ELF-1 (cell line): ENCODE results near the gene EPHB6.
A peak's percentile ranks its signal among the peaks of the same experiment; 100 is the strongest.

Experiments used
- DNase-seq: peaks from one replicate; pipeline ENCODE4 v3.0.0-alpha.2; 2016; ENCODE audit warnings: low read depth, low spot score

Gene EPHB6

DNA sequence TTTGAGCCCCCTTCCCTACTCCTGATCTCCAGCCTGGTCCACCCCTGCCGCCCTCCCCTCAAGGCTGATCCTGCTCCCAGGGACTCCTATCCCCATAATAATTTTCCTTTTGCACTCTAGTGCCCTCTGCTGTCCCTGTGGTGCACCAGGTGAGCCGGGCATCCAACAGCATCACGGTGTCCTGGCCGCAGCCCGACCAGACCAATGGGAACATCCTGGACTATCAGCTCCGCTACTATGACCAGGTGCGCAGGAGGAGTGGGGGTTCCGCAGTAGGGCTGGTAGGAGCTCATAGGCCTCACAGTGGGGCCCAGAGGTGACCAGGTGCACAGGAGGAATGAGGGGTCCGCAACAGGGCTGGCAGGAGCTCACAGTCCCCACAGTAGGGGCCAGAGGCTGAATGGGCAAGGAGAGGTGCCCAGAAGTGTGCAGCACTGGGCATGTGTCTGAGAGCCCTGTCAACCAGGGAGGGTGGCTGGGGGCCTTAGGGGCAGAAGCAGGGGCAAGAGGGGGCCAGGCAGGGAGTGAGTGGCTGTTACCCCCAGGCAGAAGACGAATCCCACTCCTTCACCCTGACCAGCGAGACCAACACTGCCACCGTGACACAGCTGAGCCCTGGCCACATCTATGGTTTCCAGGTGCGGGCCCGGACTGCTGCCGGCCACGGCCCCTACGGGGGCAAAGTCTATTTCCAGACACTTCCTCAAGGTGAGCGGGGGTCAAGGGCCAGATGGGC, 11.7 kb downstream of the EPHB6 start:
- DNase-seq: peak; percentile 77

DNA sequence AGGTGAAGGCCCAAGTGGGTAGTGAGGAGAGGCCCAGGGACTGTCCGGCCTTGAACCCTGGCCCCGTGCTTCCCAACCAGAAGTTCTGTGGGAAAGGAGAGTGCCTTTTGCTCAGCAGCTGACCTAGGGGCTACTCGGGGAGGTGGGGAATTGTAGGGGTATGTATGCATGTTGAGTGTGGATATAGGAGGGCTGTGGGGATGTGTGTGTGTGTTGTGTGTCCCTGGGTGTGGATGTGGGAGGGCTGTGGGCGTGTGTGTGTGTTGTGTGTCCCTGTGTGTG, 12.2 kb downstream of the EPHB6 start:
- DNase-seq: no peak

DNA sequence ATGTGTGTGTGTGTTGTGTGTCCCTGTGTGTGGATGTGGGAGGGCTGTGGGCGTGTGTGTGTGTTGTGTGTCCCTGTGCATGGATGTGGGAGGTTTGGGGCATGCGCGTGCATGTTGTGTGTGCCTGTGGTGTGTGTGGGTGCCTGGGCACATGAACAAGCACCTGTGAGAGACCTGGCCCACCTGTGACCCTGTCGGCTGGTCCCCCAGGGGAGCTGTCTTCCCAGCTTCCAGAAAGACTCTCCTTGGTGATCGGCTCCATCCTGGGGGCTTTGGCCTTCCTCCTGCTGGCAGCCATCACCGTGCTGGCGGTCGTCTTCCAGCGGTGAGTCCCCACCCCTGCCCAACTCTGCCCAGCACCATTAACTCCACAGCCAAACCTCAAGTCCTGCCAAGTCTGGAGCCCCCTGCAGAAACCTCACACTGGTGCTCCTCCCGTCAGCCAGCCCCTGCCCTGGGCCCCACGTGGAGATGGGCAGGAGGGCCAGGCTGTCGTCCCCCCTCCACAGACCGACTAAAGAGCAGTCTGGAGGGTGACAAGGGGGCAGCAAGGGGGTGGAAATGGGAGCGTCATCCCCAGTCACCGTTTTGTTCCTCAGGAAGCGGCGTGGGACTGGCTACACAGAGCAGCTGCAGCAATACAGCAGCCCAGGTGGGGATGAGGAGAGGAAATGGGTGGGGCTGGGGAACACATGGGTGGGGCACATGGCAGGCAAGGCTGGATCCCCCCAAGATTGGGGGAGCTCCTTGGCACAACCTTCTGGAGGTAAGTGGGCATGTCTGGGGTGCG, 12.7 kb downstream of the EPHB6 start:
- no peak for DNase-seq

DNA sequence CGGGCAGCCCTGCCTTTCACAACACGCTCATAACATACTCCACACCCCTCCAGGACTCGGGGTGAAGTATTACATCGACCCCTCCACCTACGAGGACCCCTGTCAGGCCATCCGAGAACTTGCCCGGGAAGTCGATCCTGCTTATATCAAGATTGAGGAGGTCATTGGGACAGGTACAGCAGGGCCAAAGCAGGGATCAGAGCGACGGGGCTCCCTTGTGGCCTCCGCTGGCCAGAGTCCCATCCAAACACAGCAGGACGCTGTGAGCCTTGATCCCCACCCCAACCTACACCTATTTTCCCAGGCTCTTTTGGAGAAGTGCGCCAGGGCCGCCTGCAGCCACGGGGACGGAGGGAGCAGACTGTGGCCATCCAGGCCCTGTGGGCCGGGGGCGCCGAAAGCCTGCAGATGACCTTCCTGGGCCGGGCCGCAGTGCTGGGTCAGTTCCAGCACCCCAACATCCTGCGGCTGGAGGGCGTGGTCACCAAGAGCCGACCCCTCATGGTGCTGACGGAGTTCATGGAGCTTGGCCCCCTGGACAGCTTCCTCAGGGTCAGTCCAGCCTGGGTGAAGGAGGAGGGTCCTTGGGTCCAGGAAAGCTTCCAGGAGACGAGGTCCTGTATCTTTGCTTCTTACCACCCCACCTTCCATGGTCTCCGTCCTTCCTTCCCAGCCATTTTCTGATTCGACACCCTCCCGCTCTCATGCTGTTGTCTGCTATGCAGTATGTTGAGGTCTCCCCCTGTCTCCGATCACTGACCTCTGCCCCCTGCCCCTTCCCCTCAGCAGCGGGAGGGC, 13.5 kb downstream of the EPHB6 start:
- DNase-seq: no peak

DNA sequence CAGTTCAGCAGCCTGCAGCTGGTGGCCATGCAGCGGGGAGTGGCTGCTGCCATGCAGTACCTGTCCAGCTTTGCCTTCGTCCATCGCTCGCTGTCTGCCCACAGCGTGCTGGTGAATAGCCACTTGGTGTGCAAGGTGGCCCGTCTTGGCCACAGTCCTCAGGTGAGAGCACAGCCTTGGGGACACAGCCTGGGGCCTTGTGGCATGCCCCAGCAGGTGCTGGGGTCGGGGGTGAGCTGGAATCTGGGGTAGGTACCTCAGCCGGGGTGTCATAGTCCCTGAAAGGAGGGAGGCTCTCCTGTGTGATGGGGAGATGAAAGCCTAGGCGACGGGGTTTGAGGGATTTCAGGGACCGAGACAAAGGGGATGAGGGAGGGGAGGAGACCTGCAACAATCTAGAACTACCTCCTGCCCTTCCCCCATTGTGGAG, 14.1 kb downstream of the EPHB6 start:
- no peak for DNase-seq

DNA sequence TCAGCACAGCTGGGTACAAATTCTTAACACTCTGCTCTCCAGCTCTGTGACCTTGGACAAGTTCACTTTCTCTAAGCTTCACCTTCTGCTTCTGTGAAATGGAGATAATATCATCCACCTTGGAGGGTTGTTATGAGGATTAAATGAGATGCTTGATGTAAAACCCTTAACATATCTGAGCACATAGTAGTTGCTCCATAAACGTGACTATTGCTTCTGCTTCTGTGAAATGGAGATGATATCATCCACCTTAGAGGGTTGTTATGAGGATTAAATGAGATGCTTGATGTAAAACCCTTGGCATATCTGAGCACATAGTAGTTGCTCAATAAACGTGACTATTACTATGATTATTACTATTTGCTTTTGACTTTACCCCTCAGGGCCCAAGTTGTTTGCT, 14.6 kb downstream of the EPHB6 start:
- DNase-seq: no peak

DNA sequence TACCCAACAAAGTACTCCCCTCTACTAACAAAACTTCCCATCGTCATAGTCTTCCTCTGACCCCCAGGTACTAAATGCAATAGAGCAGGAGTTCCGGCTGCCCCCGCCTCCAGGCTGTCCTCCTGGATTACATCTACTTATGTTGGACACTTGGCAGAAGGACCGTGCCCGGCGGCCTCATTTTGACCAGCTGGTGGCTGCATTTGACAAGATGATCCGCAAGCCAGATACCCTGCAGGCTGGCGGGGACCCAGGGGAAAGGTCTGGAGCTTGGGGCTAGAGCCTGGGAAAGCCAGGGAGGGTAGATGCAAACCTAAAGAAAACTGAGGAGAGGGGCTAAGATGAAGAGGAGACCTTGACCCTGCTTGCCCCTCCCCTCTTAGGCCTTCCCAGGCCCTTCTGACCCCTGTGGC, 15.3 kb downstream of the EPHB6 start:
- no peak for DNase-seq

DNA sequence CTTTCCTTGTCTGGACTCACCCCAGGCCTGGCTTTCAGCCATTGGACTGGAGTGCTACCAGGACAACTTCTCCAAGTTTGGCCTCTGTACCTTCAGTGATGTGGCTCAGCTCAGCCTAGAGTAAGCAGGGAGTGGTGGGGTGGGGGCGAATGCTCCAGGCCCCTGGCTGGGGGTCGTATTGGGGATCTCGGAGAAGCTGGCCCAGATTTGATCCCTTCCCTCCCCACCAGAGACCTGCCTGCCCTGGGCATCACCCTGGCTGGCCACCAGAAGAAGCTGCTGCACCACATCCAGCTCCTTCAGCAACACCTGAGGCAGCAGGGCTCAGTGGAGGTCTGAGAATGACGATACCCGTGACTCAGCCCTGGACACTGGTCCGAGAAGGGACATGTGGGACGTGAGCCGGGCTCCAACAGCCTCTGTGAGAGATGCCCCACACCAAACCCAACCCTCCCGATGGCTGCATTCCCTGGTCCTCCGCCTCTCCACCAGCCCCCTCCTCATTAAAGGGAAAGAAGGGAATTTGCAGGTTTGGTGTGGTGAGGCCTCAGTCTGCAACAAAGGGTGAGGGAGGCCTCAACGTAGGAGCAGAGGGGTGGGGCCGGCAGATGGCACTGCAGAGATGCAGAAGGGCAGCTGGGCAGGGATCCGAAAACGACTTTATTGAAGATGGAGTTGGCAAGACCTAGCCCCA, 15.8 kb downstream of the EPHB6 start:
- no peak for DNase-seq

DNA sequence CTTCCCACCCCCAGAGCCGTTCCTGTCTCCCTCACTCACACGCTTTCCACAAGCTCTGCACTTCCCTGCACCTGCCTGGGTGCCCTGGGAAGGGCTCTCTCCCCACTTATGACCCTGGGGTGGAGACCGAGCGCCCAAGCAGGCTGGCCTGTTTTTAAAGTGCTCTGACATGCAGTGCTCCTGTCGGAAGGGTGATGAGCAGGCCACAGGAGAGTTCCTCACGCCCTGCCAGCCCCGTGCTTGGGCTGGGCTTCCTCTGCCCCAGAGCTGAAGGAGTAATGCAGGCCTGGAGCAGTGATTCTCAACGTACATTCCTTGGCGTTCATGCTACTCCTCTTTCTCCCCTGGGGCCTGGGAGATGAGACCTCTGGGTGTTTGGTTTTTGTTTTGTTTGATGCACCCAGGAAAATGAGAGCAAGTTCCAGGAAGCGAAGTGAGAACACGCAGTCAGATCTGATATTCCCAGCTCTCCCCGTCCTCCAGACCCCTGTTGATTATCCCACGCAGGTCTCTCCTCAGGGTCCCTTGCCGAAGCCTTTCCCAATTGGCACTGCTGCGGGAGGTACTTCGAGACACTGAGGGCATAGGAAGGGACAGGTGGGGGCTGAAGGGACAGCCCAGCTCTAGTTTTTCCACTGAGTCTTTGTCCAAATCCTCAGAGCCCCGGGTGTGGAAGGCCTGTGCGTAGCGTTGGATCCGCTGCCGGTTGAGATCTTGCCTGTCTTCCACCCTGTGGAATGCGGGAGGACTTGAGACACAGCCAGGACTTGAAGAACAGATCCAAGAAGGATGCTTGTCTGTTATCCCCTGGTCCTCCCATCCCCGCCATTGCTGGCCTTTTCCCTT, 16.6 kb downstream of the EPHB6 start:
- no peak for DNase-seq

DNA sequence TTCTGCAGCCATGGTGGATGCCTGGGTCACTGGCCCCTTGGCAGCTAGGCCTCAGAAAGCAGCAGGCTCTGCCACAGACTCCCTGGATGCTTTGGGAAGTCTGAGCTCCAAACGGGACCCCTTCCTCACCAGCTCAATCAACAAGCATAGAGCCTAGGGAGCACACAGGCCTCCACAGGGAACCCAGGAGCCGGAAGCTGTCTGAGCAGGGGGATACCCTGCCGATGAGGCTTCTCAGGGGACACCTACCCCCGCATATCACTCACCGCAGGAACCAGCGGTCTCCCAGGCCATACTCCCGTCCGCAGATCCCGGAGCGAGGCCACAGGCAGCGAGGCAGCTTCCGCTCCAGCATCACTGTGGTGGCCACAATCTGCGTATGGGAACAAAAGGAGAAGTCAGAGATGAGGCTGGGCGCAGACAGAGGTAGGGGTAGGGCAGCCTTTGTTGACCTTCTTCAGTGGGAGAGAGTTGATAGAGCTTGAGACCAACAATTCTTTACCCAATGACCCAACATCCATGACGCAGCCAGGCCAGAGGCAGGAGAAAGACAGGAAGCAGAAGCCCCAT, 17.3 kb downstream of the EPHB6 start:
- no peak for DNase-seq

DNA sequence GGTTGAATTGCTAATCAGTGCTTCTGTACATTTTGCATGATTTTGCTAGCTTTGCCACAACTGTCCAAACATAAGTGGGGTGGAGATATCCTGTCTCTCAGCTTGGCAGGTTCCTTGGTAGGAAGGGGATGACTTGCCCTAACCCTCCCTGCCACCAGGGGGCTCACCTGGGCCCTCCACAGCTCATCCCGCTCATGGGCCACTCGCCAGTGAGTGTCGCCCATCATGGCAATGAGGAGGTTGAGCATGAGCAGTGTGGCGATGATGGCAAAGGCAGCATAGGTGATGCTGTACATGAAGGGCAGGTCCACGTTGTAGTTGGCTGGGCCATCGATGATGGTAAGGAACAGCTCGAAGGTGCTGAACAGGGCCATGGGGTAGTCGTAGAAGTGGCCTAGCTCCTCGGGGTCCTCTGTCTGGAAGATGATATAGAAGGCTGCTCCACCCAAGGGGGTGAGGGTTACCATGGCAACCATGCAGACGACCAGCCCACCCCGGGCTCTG, 18.5 kb downstream of the EPHB6 start:
- peak; percentile 54 for DNase-seq

DNA sequence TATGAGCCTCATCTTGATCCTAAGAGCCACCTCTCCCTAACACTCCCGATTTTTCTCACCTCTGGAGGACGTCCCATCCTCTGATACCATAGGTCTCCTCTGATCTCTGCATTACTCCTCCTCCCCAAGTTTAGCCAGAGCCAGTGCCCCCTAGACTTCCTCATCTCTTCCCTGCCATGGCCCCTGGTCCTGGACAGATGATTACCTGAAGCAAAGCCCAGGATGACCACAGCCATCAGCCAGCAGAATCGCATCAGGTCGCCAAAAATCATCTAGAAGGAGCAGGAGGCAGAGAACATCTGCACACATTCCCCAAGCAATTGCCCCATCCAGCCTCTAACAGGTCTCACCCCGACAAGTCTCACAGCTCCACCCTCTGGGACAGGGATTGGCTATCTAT, 19.0 kb downstream of the EPHB6 start:
- no peak for DNase-seq

DNA sequence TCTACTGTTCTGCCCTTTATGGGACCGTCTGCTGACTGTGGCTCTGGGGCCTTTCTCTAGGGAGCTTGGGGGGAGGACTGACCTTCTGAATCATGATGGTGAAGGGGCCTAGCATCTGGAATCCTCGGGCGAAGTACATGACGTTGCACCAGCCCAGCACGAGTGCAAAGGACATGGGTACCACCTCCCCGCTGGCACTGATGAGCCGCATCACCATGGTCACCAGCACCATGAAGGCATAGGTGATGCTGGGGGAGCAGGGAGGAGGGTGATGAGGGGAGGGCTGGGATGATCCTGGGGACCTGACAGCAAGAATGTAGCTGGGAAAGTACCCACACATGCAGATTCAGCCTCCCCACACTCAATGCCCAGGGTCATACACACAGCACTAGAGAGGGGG, 19.5 kb downstream of the EPHB6 start:
- no peak for DNase-seq

DNA sequence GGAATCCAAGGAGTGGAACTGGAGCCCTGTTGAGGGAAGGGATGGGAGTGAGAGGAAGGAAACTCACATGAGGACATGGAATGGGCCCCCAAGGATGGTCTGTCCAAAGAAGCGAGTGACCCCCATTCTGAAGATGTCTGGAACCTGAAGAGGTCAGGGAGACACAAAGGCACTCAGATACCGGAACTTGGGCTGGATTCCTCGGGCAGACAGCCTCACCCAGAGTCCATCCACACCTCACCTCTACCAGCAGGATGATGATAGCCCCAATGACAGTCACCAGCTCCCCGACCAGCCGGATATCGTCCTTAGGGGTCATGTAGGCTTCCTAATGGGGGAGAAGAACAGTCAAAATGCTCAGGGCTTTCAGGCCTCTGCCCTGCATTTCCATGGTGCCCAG, 20.0 kb downstream of the EPHB6 start:
- no peak for DNase-seq

DNA sequence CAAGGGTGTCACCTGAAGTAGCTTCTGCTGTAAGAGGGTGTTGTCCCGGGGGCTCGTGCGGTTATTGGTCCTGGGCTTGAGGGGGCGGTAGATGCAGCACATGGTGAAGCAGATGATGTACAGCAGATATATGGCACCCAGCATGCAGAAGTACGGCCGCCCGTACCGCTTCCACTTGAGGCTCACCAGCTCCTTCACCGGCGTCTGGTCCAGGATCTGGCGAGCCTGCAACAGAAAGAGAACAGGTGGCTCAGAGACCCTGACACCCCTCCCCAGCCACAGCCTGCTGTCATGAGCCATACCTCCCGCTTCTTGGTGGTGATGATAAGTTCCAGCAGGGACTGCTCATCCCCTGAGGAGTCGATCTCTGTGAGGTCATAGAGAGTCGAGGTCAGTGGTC, 20.6 kb downstream of the EPHB6 start:
- no peak for DNase-seq

DNA sequence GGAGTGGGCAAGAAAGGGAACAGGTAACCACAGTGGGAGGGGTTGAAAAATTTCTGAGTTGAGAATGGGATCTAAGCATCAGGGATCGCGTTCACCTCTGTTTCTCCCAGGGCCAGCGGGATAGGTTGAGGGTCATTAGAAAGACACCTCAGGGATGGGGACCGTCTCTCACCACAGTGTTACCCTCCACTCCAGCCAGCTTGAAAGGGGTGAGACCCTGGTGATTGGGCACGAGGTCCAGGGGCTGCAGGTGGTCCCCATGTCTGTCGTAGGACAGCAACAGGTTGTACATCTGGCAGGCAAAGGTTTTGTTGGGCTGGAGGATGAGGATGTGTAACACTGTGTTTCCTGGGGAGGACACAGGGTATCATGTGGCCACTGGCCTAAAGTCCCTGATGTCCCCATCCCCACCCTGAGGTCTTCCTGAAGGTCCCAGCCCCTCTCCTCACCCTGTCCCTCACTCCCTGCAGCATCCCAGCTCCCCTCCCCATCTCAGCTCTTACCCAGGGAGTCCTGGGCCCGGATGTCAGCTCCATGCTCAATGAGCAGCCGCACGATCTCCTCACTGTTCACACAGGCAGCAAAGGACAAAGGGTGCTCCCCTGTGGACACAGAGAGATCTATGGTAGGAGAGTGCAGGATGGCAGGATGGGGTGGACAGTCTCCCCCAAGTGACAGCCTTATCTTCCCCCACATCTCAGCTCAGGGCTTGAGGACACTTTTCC, 21.5 kb downstream of the EPHB6 start:
- no peak for DNase-seq

DNA sequence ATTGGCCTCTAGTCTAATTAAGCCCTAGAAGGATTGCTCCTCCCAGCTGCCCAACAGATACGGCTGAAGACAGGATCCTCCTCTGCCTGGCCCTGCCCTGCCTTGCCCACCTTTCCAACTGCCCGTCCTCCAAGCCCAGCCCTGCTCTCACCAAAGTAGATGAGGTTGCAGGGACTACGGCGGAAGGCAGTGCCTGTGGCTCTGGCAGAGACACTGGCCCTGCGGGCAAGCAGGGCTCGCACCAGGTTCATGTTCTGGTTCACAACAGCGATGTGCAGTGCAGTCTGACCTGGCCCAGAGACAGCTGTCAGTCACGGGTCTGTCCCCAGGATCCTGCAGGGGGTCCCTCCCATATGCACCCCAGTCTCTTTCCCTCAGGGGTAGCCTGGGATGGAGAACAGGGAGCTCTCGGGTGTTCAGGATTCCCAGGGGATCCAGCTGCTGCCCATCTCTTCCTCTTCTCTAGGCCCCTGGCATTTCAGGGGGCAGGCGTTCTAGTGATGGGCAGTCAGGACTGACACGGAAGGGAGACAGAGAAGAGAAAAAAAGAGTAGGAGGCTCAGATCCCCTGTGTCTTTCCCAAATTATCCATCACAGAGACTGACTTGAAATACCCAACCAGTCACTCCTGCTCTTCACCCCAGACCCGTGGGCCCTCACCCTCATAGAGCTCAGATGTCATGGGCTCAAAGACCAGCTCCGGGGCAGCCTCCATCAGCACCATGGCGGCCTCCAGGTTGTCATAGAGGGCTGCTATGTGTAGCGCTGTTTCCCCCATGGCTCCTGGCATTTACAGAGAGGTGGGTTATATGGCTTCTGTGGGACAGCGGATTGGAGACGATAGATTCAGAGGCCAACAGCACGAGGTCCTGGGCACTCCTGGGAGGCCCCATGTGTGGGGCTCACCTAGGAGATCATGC, 22.4 kb downstream of the EPHB6 start:
- DNase-seq: no peak

DNA sequence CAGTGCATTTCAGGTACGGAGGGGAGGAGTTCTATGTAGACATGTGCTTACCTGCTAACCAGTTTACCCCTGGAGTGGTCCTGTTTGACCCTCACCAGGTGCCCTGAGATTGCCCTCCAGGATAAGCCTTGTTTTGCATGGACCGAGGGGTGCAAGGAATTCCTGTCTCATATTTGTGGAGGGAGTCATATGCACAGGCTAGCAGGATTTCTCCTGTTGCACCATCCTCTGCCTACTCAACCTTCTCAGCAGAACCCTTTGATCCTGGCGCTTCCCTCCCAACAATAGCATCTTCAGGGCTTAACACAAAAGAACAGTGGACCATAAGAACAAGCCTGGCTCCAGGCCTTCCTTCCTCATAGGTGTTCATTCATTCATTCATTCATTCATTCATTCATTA, 23.4 kb downstream of the EPHB6 start:
- no peak for DNase-seq

DNA sequence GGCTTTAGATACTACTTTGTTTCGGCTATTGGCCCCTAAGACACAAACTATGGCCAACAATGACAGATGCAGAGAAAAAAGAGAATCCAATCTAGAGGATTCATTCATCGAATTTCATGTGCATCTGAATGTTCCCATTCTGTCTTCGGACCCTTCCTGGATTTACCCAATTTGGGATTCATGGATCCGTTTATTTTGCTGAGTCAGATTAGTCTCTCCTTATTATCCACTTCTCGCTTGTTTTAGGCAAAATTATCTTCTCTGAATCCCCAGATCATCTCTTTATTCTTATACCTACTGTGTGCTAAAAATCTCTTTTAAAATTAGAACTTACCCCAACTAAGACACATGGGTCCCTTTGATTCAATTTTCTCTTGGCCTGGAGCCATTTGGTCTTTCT, 24.2 kb downstream of the EPHB6 start:
- DNase-seq: no peak
